ENCODE results near the gene NHEJ1. TPM values are rescaled to one million over a fixed set of nuclear protein-coding genes. Genes with fewer than 3 reads are reported as not detected.

NHEJ1 gene
- total and polyA plus RNA-seq, 4 donors: 8.4 to 21.1 (median 12.5) TPM

- ATAC-seq (ENCODE audit: insufficient read depth, low FRiP score): no peak
- Histone ChIP-seq H3K27ac (ENCODE audit: low read depth in 1 of 2, low read length in 1 of 2) (no peak overlapping the region), H3K4me3 (no peak overlapping the region), H3K27me3 (ENCODE audit: control insufficient read depth in 3 of 3, insufficient read depth in 3 of 3, low read length in 2 of 3) (no peaks in the 10 kb centered on the region), H3K36me3 (ENCODE audit: control insufficient read depth in 4 of 4, insufficient read depth in 4 of 4, low read length in 4 of 4) (peaks cover 0 to 2% (median 0%) of the 10 kb centered on the region in 4 donors), H3K9me3 (ENCODE audit: control insufficient read depth in 4 of 4, insufficient read depth in 3 of 4, low read length in 3 of 4) (no peaks in the 10 kb centered on the region), H3K4me1 (ENCODE audit: control insufficient read depth in 5 of 5, insufficient read depth in 5 of 5, low read length in 5 of 5) (peaks cover 0 to 4% (median 0%) of the 10 kb centered on the region in 5 donors), H3K9ac (ENCODE audit: insufficient read depth in 1 of 2, low read length in 2 of 2) (no peak overlapping the region)
- DNase-seq: no peak
- no peak for TF ChIP-seq CTCF (IDR thresholded peaks at IDR 0.05; ENCODE audit: control extremely low read depth, extremely low read depth)
- WGBS, 2 donors: 99% methylated on average over 4 of the region's 4 CpGs
These were observed 71.3 kb downstream of the NHEJ1 start for GRCh38 chr2:219089330-219089729.

GRCh38 chr2:219087848-219088247 is 72.8 kb downstream of the NHEJ1 start:
- H3K27ac ChIP-seq (ENCODE audit: low read depth in 1 of 2, low read length in 1 of 2): no peak overlapping the region
- no peaks in the 10 kb centered on the region for H3K27me3 ChIP-seq (ENCODE audit: control insufficient read depth in 3 of 3, insufficient read depth in 3 of 3, low read length in 2 of 3)
- WGBS, 2 donors: 96 to 98% methylated on average over 1 of the region's 1 CpG
- H3K9me3 ChIP-seq (ENCODE audit: control insufficient read depth in 4 of 4, insufficient read depth in 3 of 4, low read length in 3 of 4): no peaks in the 10 kb centered on the region
- TF ChIP-seq CTCF (IDR thresholded peaks at IDR 0.05; ENCODE audit: control extremely low read depth, extremely low read depth): no peak
- no peaks in the 10 kb centered on the region for H3K36me3 ChIP-seq (ENCODE audit: control insufficient read depth in 4 of 4, insufficient read depth in 4 of 4, low read length in 4 of 4)
- DNase-seq (no peak), ATAC-seq (ENCODE audit: insufficient read depth, low FRiP score) (no peak)
- H3K4me3 ChIP-seq: no peak overlapping the region
- H3K9ac ChIP-seq (ENCODE audit: insufficient read depth in 1 of 2, low read length in 2 of 2): no peak overlapping the region
- peaks cover 0 to 3% (median 0%) of the 10 kb centered on the region in 5 donors for H3K4me1 ChIP-seq (ENCODE audit: control insufficient read depth in 5 of 5, insufficient read depth in 5 of 5, low read length in 5 of 5)

GRCh38 chr2:219087361-219087760 is 73.3 kb downstream of the NHEJ1 start:
- no peak for TF ChIP-seq CTCF (IDR thresholded peaks at IDR 0.05; ENCODE audit: control extremely low read depth, extremely low read depth)
- H3K36me3 ChIP-seq (ENCODE audit: control insufficient read depth in 4 of 4, insufficient read depth in 4 of 4, low read length in 4 of 4): no peaks in the 10 kb centered on the region
- no peak overlapping the region for H3K9ac ChIP-seq (ENCODE audit: insufficient read depth in 1 of 2, low read length in 2 of 2)
- peaks cover 0 to 3% (median 0%) of the 10 kb centered on the region in 5 donors for H3K4me1 ChIP-seq (ENCODE audit: control insufficient read depth in 5 of 5, insufficient read depth in 5 of 5, low read length in 5 of 5)
- no peaks in the 10 kb centered on the region for H3K27me3 ChIP-seq (ENCODE audit: control insufficient read depth in 3 of 3, insufficient read depth in 3 of 3, low read length in 2 of 3)
- ATAC-seq (ENCODE audit: insufficient read depth, low FRiP score) (no peak), DNase-seq (peak in 1 of 3 donors; percentile 13)
- no peaks in the 10 kb centered on the region for H3K9me3 ChIP-seq (ENCODE audit: control insufficient read depth in 4 of 4, insufficient read depth in 3 of 4, low read length in 3 of 4)
- H3K4me3 ChIP-seq: no peak overlapping the region
- 92 to 93% methylated on average over 5 of the region's 5 CpGs for WGBS, 2 donors
- H3K27ac ChIP-seq (ENCODE audit: low read depth in 1 of 2, low read length in 1 of 2): no peak overlapping the region

- H3K9ac ChIP-seq (ENCODE audit: insufficient read depth in 1 of 2, low read length in 2 of 2): no peak overlapping the region
These were observed 74.4 kb downstream of the NHEJ1 start for GRCh38 chr2:219086196-219086595.

More at GRCh38 chr2:219086196-219086595, 74.4 kb downstream of the NHEJ1 start:
- no peak for ATAC-seq (ENCODE audit: insufficient read depth, low FRiP score)
- DNase-seq: peak in 1 of 3 donors; percentile 11
- H3K4me1 ChIP-seq (ENCODE audit: control insufficient read depth in 5 of 5, insufficient read depth in 5 of 5, low read length in 5 of 5): peaks cover 0 to 4% (median 0%) of the 10 kb centered on the region in 5 donors
- H3K9me3 ChIP-seq (ENCODE audit: control insufficient read depth in 4 of 4, insufficient read depth in 3 of 4, low read length in 3 of 4): no peaks in the 10 kb centered on the region
- H3K4me3 ChIP-seq: no peak overlapping the region
- no peak overlapping the region for H3K27ac ChIP-seq (ENCODE audit: low read depth in 1 of 2, low read length in 1 of 2)
- no peak for TF ChIP-seq CTCF (IDR thresholded peaks at IDR 0.05; ENCODE audit: control extremely low read depth, extremely low read depth)
- H3K36me3 ChIP-seq (ENCODE audit: control insufficient read depth in 4 of 4, insufficient read depth in 4 of 4, low read length in 4 of 4): no peaks in the 10 kb centered on the region
- no peaks in the 10 kb centered on the region for H3K27me3 ChIP-seq (ENCODE audit: control insufficient read depth in 3 of 3, insufficient read depth in 3 of 3, low read length in 2 of 3)

Measured in lung (tissue), 12 donors.